ENCODE measurements around the gene HOXB8.

DNA sequence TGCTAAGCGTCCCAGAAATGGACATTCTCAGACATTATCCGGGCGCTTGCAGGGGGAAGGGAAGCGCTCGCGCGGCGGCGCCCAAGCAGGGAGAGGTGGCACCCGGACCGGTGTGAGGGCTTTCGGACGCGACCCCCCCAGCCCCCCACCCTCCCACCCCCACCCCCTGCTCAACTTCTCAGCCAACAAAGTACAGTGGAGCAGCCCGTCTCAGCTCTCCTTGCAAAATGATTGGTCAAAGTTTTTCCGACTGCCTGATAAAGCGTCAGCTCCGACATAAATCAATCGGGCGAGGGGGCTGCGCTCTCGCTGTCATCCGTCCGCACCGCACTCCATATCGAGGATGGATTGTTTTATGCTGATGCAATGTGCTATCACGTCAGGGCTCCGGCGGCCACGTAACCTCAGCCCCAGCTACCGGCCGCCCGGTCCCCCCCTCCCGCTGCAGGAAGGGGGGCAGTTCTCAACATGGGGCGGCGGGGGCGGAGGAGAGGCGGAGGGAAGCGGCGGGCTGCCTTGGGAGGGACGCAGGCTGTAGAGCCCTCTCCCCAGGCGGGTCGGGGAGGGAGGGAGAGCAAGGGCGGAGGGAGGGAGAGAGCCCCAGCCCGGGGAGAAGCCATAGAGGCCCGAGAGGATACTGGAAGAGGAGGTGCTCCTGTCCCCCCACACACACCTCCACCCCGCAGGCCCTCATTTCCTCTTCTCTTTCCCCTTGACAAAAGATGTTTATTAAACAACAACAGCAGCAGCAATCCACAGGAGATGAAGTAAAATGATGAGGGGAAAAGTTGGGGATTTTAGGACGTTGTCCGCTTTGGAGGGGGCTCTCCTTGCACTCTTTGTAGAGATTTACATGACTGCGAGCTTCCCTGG, 11.4 kb upstream of the HOXB8 start, which contains the start of gene HOXB9:
- TF ChIP-seq, protein P1, sequence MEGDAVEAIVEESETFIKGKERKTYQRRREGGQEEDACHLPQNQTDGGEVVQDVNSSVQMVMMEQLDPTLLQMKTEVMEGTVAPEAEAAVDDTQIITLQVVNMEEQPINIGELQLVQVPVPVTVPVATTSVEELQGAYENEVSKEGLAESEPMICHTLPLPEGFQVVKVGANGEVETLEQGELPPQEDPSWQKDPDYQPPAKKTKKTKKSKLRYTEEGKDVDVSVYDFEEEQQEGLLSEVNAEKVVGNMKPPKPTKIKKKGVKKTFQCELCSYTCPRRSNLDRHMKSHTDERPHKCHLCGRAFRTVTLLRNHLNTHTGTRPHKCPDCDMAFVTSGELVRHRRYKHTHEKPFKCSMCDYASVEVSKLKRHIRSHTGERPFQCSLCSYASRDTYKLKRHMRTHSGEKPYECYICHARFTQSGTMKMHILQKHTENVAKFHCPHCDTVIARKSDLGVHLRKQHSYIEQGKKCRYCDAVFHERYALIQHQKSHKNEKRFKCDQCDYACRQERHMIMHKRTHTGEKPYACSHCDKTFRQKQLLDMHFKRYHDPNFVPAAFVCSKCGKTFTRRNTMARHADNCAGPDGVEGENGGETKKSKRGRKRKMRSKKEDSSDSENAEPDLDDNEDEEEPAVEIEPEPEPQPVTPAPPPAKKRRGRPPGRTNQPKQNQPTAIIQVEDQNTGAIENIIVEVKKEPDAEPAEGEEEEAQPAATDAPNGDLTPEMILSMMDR (IDR thresholded peaks at IDR 0.05): no peak
- no peak for TF ChIP-seq POLR2A (IDR thresholded peaks at IDR 0.05)

Measured in upper lobe of left lung (tissue), 4 donors.